Measurements from ENCODE around the gene PLCB1.

GRCh38 chr20:8196096-8196495 is 64.0 kb downstream of the PLCB1 start:
- TF ChIP-seq EZH2 (IDR thresholded peaks at IDR 0.05), result no peak
- TF ChIP-seq POLR2AphosphoS5 (IDR thresholded peaks at IDR 0.05; ENCODE audit: borderline replicate concordance, low read depth, low read length), result no peak

Measured in SK-N-MC (cell line).